ENCODE results near the gene POU6F2.
A peak's percentile ranks its signal among the peaks of the same experiment; 100 is the strongest.

The POU6F2 gene

DNA sequence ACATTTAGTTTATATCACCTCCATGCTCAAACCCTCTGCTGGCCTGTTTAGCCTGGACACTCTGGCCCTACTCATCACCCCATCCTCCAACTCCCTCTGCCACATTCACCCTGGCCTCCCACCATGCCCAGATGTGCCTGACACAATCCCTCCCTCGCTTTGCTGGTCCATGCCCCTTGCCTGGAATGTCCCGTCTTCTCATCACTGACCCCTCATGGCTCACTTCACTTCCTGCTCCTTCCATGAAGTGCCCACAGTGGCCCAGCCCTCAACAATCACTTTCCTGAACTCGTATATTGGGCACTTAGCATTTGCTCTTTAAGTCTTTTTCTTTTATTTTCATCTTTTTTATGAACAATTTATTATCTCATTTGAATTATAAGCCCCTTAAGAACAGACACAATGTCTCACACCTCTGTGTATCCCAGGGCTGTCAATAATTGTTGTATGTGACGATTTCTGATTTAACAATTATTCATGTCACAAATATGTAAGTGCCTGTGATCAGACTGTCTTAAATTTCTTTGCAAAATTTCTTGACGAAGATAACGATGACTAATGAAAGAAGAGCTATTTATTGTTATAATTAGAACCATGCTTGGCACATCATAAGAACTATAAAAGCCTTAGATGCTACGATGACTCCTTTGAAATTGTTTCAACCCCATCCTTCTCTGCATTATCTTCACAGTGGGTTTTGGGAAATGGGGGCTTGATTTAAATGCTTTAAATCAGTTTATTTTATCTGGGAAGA, 378.6 kb downstream of the POU6F2 start:
- TF ChIP-seq, protein P1, sequence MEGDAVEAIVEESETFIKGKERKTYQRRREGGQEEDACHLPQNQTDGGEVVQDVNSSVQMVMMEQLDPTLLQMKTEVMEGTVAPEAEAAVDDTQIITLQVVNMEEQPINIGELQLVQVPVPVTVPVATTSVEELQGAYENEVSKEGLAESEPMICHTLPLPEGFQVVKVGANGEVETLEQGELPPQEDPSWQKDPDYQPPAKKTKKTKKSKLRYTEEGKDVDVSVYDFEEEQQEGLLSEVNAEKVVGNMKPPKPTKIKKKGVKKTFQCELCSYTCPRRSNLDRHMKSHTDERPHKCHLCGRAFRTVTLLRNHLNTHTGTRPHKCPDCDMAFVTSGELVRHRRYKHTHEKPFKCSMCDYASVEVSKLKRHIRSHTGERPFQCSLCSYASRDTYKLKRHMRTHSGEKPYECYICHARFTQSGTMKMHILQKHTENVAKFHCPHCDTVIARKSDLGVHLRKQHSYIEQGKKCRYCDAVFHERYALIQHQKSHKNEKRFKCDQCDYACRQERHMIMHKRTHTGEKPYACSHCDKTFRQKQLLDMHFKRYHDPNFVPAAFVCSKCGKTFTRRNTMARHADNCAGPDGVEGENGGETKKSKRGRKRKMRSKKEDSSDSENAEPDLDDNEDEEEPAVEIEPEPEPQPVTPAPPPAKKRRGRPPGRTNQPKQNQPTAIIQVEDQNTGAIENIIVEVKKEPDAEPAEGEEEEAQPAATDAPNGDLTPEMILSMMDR (IDR thresholded peaks at IDR 0.05), result no peak
- TF ChIP-seq ZFX (IDR thresholded peaks at IDR 0.05; ENCODE audit: borderline replicate concordance), result no peak
- H3K27ac ChIP-seq, result no peak overlapping the region

DNA sequence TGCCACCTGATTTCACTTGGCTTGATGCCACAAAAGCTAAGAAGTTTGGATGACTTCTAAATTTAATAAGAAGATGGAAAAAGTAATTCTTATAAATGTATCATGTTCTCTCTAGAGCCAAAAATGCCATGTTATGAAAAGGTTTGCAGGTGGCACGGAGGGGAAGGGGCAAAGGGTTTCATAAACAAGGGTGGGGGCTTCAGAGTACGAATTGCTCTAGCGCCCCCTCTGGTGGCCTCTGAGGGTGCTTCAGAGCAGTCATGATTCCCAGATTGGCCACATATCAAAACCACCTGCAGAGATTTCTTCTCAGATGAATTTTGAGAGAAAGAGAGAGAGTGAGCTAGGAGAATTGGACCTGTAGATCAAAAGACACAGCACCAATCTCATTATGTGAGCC, 379.9 kb downstream of the POU6F2 start:
- TF ChIP-seq ZFX (IDR thresholded peaks at IDR 0.05; ENCODE audit: borderline replicate concordance), result no peak
- TF ChIP-seq, protein P1 (IDR thresholded peaks at IDR 0.05), result peak; percentile 79

DNA sequence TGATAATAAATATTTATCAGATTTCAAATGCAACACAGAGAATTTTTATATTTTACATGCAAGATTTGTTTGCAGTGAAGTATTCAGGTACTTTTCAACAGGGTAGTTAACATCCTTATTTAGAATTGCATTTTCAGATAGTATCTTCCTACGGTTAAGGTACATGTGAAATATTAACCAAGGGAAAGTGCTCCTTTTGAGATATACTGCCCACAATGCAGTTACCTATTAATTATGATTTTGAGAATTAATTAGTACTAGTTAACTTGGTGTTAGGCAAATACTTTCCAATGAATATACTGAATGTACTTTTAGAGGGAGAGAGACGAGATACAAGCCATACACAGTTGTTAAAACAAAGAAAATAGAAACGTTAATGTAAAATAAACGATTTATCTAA, 382.3 kb downstream of the POU6F2 start:
- TF ChIP-seq ZFX (IDR thresholded peaks at IDR 0.05; ENCODE audit: borderline replicate concordance), result no peak
- TF ChIP-seq, protein P1 (IDR thresholded peaks at IDR 0.05), result no peak

More for the DNA sequence above, 379.9 kb downstream of the POU6F2 start:
- H3K27ac ChIP-seq, result no peak overlapping the region

DNA sequence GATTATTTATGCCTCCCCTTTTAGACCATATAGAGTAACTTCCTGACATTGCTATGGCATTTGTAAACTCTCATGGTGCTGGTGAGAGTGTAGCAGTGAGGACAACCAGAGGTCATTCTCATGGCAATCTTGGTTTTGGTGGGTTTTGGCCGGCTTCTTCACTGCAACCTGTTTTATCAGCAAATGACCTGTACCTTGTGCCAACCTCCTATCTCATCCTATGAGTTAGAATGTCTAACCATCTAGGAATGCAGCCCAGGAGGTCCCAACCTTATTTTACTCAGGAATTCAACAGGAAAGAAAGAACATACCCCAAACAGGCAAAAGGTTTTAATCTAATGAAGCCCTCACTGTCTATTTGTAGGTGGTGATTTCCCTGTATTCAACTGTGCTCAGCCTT, 383.1 kb downstream of the POU6F2 start:
- no peak overlapping the region for H3K27ac ChIP-seq
- TF ChIP-seq, protein P1 (IDR thresholded peaks at IDR 0.05), result no peak
- no peak for TF ChIP-seq ZFX (IDR thresholded peaks at IDR 0.05; ENCODE audit: borderline replicate concordance)

More for the DNA sequence above, 382.3 kb downstream of the POU6F2 start:
- H3K27ac ChIP-seq, result no peak overlapping the region

DNA sequence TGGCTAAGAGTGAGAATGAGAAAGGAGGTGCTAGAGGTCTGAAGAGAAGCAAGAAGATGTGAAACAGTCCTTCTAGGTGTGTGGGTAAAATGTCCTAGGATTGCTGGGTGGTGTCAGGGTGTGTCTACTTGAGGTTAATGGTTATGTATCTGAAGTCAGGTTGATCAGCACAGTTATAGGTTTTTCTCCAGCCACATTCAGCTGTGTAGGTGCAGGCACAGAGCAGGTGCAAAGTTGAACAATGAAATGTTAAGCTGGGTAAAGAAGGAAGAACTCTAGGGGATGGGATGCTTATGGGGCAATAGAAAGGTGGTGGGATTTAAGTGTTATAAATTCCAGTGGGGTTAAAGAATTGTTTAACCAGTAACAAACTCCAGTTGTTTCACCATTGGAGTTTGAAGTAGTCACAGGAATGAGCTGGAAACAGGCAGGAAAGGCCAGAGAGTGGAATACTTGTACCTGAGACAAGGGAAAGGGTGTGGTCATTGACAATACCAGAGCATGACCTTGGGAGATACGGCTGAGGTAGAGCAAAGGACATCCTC, 388.1 kb downstream of the POU6F2 start:
- TF ChIP-seq, protein P1 (IDR thresholded peaks at IDR 0.05), result no peak
- TF ChIP-seq ZFX (IDR thresholded peaks at IDR 0.05; ENCODE audit: borderline replicate concordance), result no peak
- H3K27ac ChIP-seq, result no peak overlapping the region

DNA sequence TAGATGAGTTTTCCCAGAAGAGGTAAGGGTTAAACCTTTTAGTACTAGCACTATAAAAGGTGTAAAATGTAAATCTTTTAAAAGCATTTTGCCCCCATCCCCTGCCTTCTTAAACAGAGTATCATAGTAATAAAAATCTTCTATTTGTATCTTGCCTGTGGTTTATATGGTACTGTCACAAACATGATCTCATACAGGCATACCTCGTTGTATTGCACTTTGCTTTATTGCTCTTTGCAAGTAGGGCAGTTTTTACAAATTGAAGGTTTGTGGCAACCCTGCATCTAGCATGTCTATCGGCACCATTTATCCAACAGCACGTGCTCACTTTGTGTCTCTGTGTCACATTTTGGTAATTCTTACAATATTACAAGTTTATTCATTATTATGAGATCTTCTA, 389.7 kb downstream of the POU6F2 start:
- H3K27ac ChIP-seq, result no peak overlapping the region
- TF ChIP-seq ZFX (IDR thresholded peaks at IDR 0.05; ENCODE audit: borderline replicate concordance), result no peak
- TF ChIP-seq, protein P1 (IDR thresholded peaks at IDR 0.05), result no peak

DNA sequence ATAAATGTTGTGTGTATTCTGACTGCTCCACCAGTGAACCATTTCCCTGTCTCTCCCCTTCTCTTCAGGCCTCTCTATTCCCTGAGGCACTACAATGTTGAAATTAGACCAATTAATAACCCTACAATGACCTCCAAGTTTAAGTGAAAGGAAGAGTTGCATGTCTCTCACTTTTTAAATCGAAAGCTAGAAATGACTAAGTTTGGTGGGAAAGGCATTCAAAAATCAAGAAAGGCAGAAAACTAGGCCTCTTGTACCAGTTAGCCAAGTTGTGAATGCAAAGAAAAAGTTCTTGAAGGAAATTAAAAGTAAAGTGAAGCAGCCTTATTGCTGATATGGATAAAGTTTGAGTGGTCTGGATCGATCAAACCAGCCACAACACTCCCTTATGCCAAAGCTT, 390.2 kb downstream of the POU6F2 start:
- TF ChIP-seq, protein P1 (IDR thresholded peaks at IDR 0.05), result no peak
- no peak for TF ChIP-seq ZFX (IDR thresholded peaks at IDR 0.05; ENCODE audit: borderline replicate concordance)
- H3K27ac ChIP-seq, result no peak overlapping the region

Data from 22Rv1 (cell line).